ENCODE results near the gene ITIH3. TPM values are rescaled to one million over a fixed set of nuclear protein-coding genes. Genes with fewer than 3 reads are reported as not detected.
"Not testable (repeated sequence)": the region's sequence is repeated elsewhere in the genome, so short reads cannot be mapped to it uniquely, and the experiment has no call there.

Gene ITIH3
- total RNA-seq, 2 donors from 2014 or later, result not detected

GRCh38 chr3:52775877-52776276 is 18.7 kb upstream of the ITIH3 start:
- no peak for TF ChIP-seq CTCF (conservative IDR thresholded peaks at IDR 0.05)
- no peaks in the 10 kb centered on the region for H3K9me3 Mint-ChIP-seq
- peaks cover 11% of the 10 kb centered on the region for H3K27me3 Mint-ChIP-seq (ENCODE audit: insufficient read depth)
- Histone ChIP-seq H3K9me3 (ENCODE audit: control insufficient read depth, low read length) (no peaks in the 10 kb centered on the region), H3K4me1 (ENCODE audit: control insufficient read depth, insufficient read depth, low read length) (no peaks in the 10 kb centered on the region), H3K27ac (ENCODE audit: low read depth, low read length) (no peak overlapping the region), H3K36me3 (ENCODE audit: control insufficient read depth, insufficient read depth, low read length) (no peaks in the 10 kb centered on the region), H3K27me3 (ENCODE audit: control insufficient read depth, insufficient read depth, low read length, poor library complexity, severe bottlenecking) (no peaks in the 10 kb centered on the region), H3K9ac (ENCODE audit: extremely low read depth, low read length, poor library complexity, severe bottlenecking) (no peak overlapping the region), H3K4me3 (ENCODE audit: low read length) (no peak overlapping the region)
- WGBS, 2 experiments (ENCODE audit: insufficient coverage in 1 of 2, insufficient read length in 1 of 2), result 85 to 89% methylated on average over 7 to 8 of the region's 8 CpGs
- peak; percentile 27 for DNase-seq
- H3K4me3 Mint-ChIP-seq, result no peak overlapping the region
- no peak overlapping the region for H3K27ac Mint-ChIP-seq
- H3K36me3 Mint-ChIP-seq (ENCODE audit: low read depth), result no peaks in the 10 kb centered on the region
- peaks cover 3% of the 10 kb centered on the region for H3K4me1 Mint-ChIP-seq

- peaks cover 11% of the 10 kb centered on the region for H3K27me3 Mint-ChIP-seq (ENCODE audit: insufficient read depth)
- not testable (repeated sequence) for H3K36me3 ChIP-seq (ENCODE audit: control insufficient read depth, insufficient read depth, low read length); H3K27ac ChIP-seq (ENCODE audit: low read depth, low read length); H3K4me1 Mint-ChIP-seq; H3K9me3 ChIP-seq (ENCODE audit: control insufficient read depth, low read length); H3K27me3 ChIP-seq (ENCODE audit: control insufficient read depth, insufficient read depth, low read length, poor library complexity, severe bottlenecking); H3K4me1 ChIP-seq (ENCODE audit: control insufficient read depth, insufficient read depth, low read length); H3K36me3 Mint-ChIP-seq (ENCODE audit: low read depth); H3K4me3 Mint-ChIP-seq; H3K9ac ChIP-seq (ENCODE audit: extremely low read depth, low read length, poor library complexity, severe bottlenecking); H3K4me3 ChIP-seq (ENCODE audit: low read length); H3K27ac Mint-ChIP-seq; H3K9me3 Mint-ChIP-seq
- 80 to 82% methylated on average over 4 to 6 of the region's 6 CpGs for WGBS, 2 experiments (ENCODE audit: insufficient coverage in 1 of 2, insufficient read length in 1 of 2)
- peak; percentile 24 for DNase-seq
Measured at GRCh38 chr3:52776486-52776885, 18.1 kb upstream of the ITIH3 start.

- H3K9me3 ChIP-seq (ENCODE audit: control insufficient read depth, low read length), result no peaks in the 10 kb centered on the region
- Mint-ChIP-seq H3K27ac (no peak within 1 kb of the TSS), H3K4me3 (no peak within 1 kb of the TSS), H3K9me3 (no peaks in the 10 kb centered on the region), H3K27me3 (ENCODE audit: insufficient read depth) (peaks cover 14% of the 10 kb centered on the region), H3K4me1 (no peaks in the 10 kb centered on the region), H3K36me3 (ENCODE audit: low read depth) (no peaks in the 10 kb centered on the region)
- peaks cover 7% of the 10 kb centered on the region for H3K27me3 ChIP-seq (ENCODE audit: control insufficient read depth, insufficient read depth, low read length, poor library complexity, severe bottlenecking)
- H3K4me3 ChIP-seq (ENCODE audit: low read length), result no peak within 1 kb of the TSS
- H3K36me3 ChIP-seq (ENCODE audit: control insufficient read depth, insufficient read depth, low read length), result no peaks in the 10 kb centered on the region
- 91 to 92% methylated on average over 9 to 12 of the region's 12 CpGs for WGBS, 2 experiments (ENCODE audit: insufficient coverage in 1 of 2, insufficient read length in 1 of 2)
- no peaks in the 10 kb centered on the region for H3K4me1 ChIP-seq (ENCODE audit: control insufficient read depth, insufficient read depth, low read length)
- TF ChIP-seq CTCF (conservative IDR thresholded peaks at IDR 0.05), result no peak
- H3K9ac ChIP-seq (ENCODE audit: extremely low read depth, low read length, poor library complexity, severe bottlenecking), result no peak within 1 kb of the TSS
- peak; percentile 40 for DNase-seq
- H3K27ac ChIP-seq (ENCODE audit: low read depth, low read length), result no peak within 1 kb of the TSS
Measured at GRCh38 chr3:52777127-52777958, 17.3 kb upstream of the ITIH3 start, which contains the start of gene ITIH1. ITIH1 (plus strand) TSS chr3:52777599; CDS start chr3:52777616, 17 bp downstream.

Measured in endodermal cell (in vitro differentiated cells).